ENCODE results near the gene KRT83. TPM values are rescaled to one million over a fixed set of nuclear protein-coding genes. Genes with fewer than 3 reads are reported as not detected.

KRT83 gene
- total RNA-seq, 2 donors from 2014 or later, result not detected

Other genes starting within 250 kb of the KRT83 start
- not detected for gene SMIM41, start 241.7 kb downstream of the KRT83 start, total RNA-seq
- not detected for gene KRT80, start 129.4 kb downstream of the KRT83 start, total RNA-seq
- 10 to 100 TPM; 23.1 to 25.4 TPM for gene KRT7, start 88.2 kb downstream of the KRT83 start, total RNA-seq
- under 1 TPM; 0.82 to 1.00 TPM for gene KRT86, start 46.8 kb downstream of the KRT83 start, total RNA-seq
- not detected for gene KRT81, start 29.9 kb downstream of the KRT83 start, total RNA-seq
- not detected for gene KRT85, start 46.1 kb upstream of the KRT83 start, total RNA-seq
- not detected for gene KRT84, start 64.3 kb upstream of the KRT83 start, total RNA-seq
- not detected for gene KRT82, start 84.9 kb upstream of the KRT83 start, total RNA-seq
- gene KRT75, start 113.0 kb upstream of the KRT83 start, total RNA-seq, result not detected
- not detected for gene KRT6B, start 130.7 kb upstream of the KRT83 start, total RNA-seq
- not detected for gene KRT6C, start 152.4 kb upstream of the KRT83 start, total RNA-seq
- not detected for gene KRT6A, start 171.9 kb upstream of the KRT83 start, total RNA-seq
- gene KRT5, start 199.0 kb upstream of the KRT83 start, total RNA-seq, result not detected
- gene KRT71, start 231.7 kb upstream of the KRT83 start, total RNA-seq, result not detected

Measured in activated T-cell treated with anti-CD3 and anti-CD28 coated beads, Interleukin-2, amount 50 U/mL, for 72 hours (primary cell).